HCT116 (cell line): ENCODE measurements around the gene GKAP1. TPM values are rescaled to one million over a fixed set of nuclear protein-coding genes. Genes with fewer than 3 reads are reported as not detected.

Experiments
- ATAC-seq: fragments of 200-7000 bp; cut with Tn5 transposase; 2 replicates; pipeline ENCODE4 v1.9.1; 2020; ENCODE audit warnings: mild to moderate bottlenecking, moderate library complexity
- BruUV-seq: library from RNA; stranded (reverse); fragments of 400-500 nt; replicated peaks from 2 replicates; lab custom pipeline; 2021; lab: Mats Ljungman, UMichigan
- CTCF ChIA-PET: fragments of 300-600 bp; sonication (Branson Sonifier 250); formaldehyde crosslinking; loops from one replicate; lab custom pipeline; 2021; ENCODE audit warnings: antibody characterized with exemption; lab: Charles Lee
- POLR2A ChIA-PET: fragments of 300-600, 350-600 bp; sonication (Branson Sonifier 250); formaldehyde crosslinking; loops from one replicate; lab custom pipeline; 2021; ENCODE audit warnings: antibody characterized with exemption; lab: Charles Lee
- RAD21 ChIA-PET, 2 experiments: fragments of 300-600 bp; sonication (Branson Sonifier 250); formaldehyde crosslinking; loops; one replicate each; lab custom pipeline; 2023; ENCODE audit warnings: low total read pairs in 2 of 2; ENCODE audit not compliant: uncharacterized antibody in 2 of 2, unreplicated experiment in 2 of 2, low non-redundant PET in 1 of 2; lab: Charles Lee
- DNase-seq: peaks from one replicate; pipeline ENCODE4 v3.0.0-alpha.2; 2010; ENCODE audit warnings: low read depth, low spot score
- H2AFZ ChIP-seq: fragments of 200-600 bp; shearing (Covaris generic), sonication (generic); 2 replicates; pipeline ENCODE4 v1.6.1; 2017; ENCODE audit warnings: low read depth, mixed run types, mixed read lengths, antibody characterized with exemption, low read length; ENCODE audit not compliant: poor library complexity, severe bottlenecking
- H3K27ac ChIP-seq: 2 replicates; pipeline ENCODE4 v1.5.1; 2012; ENCODE audit warnings: low read depth, low read length
- H3K27me3 ChIP-seq: fragments of 200-600 bp; sonication (generic); 2 replicates; pipeline ENCODE4 v1.6.1; 2016; ENCODE audit warnings: mixed run types, low read length, mixed read lengths; ENCODE audit not compliant: insufficient read depth
- H3K36me3 ChIP-seq, 2 experiments: fragments of 200-500 bp in 1 of 2; fragments of 200-600 bp in 1 of 2; sonication (Bioruptor generic) in 1 of 2; sonication (generic) in 1 of 2; 2 replicates each; pipeline versions ENCODE4 v1.5.1 to v1.6.1; 2014 to 2016; ENCODE audit warnings: low read length in 2 of 2, inconsistent platforms in 1 of 2, mixed read lengths in 1 of 2, mixed run types in 1 of 2; ENCODE audit not compliant: insufficient read depth in 2 of 2, control insufficient read depth in 1 of 2
- H3K4me1 ChIP-seq, 2 experiments: fragments of 200-600 bp in 1 of 2; sonication (generic) in 1 of 2; 2 replicates each; pipeline versions ENCODE4 v1.5.1 to v1.6.1; 2012 to 2017; ENCODE audit warnings: low read length in 2 of 2, inconsistent platforms in 1 of 2, mild to moderate bottlenecking in 1 of 2, mixed read lengths in 1 of 2, mixed run types in 1 of 2, moderate library complexity in 1 of 2; ENCODE audit not compliant: insufficient read depth in 2 of 2, control insufficient read depth in 1 of 2
- H3K4me2 ChIP-seq: fragments of 200-600 bp; sonication (generic); 2 replicates; pipeline ENCODE4 v1.6.1; 2017; ENCODE audit warnings: mixed run types, low read length, mixed read lengths
- H3K4me3 ChIP-seq, 2 experiments: fragments of 200-600 bp in 1 of 2; sonication (generic) in 1 of 2; replicated peaks in 1 of 2; 2 replicates each; pipeline ENCODE4 v1.5.1; 2011 to 2016; ENCODE audit warnings: low read length in 2 of 2, control low read depth in 1 of 2, low read depth in 1 of 2, mild to moderate bottlenecking in 1 of 2, mixed read lengths in 1 of 2, mixed run types in 1 of 2
- H3K79me2 ChIP-seq: fragments of 200-600 bp; sonication (generic); 2 replicates; pipeline ENCODE4 v1.6.1; 2017; ENCODE audit warnings: mild to moderate bottlenecking, mixed run types, low read length, moderate library complexity, mixed read lengths; ENCODE audit not compliant: insufficient read depth
- H3K9ac ChIP-seq: fragments of 200-600 bp; sonication (generic); 2 replicates; pipeline ENCODE4 v1.6.1; 2016; ENCODE audit warnings: low read length, mixed read lengths
- H3K9me2 ChIP-seq: fragments of 200-600 bp; sonication (generic), shearing (Covaris generic); 2 replicates; pipeline ENCODE4 v1.6.1; 2017; ENCODE audit warnings: mixed run types, mild to moderate bottlenecking, moderate library complexity; ENCODE audit not compliant: insufficient read depth
- H3K9me3 ChIP-seq, 2 experiments: fragments of 200-500 bp in 1 of 2; fragments of 200-600 bp in 1 of 2; sonication (Bioruptor generic) in 1 of 2; sonication (generic) in 1 of 2; 2 replicates each; pipeline ENCODE4 v1.6.1; 2014 to 2017; ENCODE audit warnings: low read length in 2 of 2, mixed read lengths in 2 of 2, inconsistent platforms in 1 of 2, low read depth in 1 of 2, mild to moderate bottlenecking in 1 of 2, mixed run types in 1 of 2, moderate library complexity in 1 of 2; ENCODE audit not compliant: control insufficient read depth in 1 of 2, insufficient read depth in 1 of 2
- H4K20me1 ChIP-seq: fragments of 200-600 bp; sonication (generic), shearing (Covaris generic); 2 replicates; pipeline ENCODE4 v1.6.1; 2017; ENCODE audit warnings: mixed run types, mild to moderate bottlenecking, moderate library complexity; ENCODE audit not compliant: insufficient read depth
- CBX3 ChIP-seq: IDR thresholded peaks from 2 replicates; pipeline ENCODE4 v1.6.1; 2012; ENCODE audit warnings: low read depth
- CEBPB ChIP-seq: IDR thresholded peaks from 2 replicates; pipeline ENCODE4 v1.6.1; 2012; ENCODE audit warnings: low read depth
- EGR1 ChIP-seq: IDR thresholded peaks from 2 replicates; pipeline ENCODE4 v1.6.1; 2012; ENCODE audit warnings: low read depth
- EZH2 ChIP-seq: fragments of 200-600 bp; sonication (generic); IDR thresholded peaks from 2 replicates; pipeline ENCODE4 v1.6.1; 2017; ENCODE audit warnings: antibody characterized with exemption, mixed run types
- EZH2phosphoT487 ChIP-seq: fragments of 200-600 bp; IDR thresholded peaks from 2 replicates; pipeline ENCODE4 v1.6.1; 2018; ENCODE audit warnings: antibody characterized with exemption, borderline replicate concordance
- JUND ChIP-seq: IDR thresholded peaks from 2 replicates; pipeline ENCODE4 v1.6.1; 2012
- SP1 ChIP-seq: IDR thresholded peaks from 2 replicates; pipeline ENCODE4 v1.6.1; 2012; ENCODE audit warnings: low read depth
- SRF ChIP-seq: IDR thresholded peaks from 2 replicates; pipeline ENCODE4 v1.6.1; 2012; ENCODE audit warnings: low read depth
- TCF7L2 ChIP-seq: IDR thresholded peaks from 2 replicates; pipeline ENCODE4 v1.7.0; 2011; ENCODE audit warnings: borderline replicate concordance, inconsistent platforms; ENCODE audit not compliant: insufficient read depth, insufficient read length; ENCODE audit errors: extremely low read depth
- intact Hi-C: fragments of 100-400 bp; cut with micrococcal nuclease; formaldehyde crosslinking; loops from 2 replicates; pipeline ENCODE4 v1.10.0; 2022
- total RNA-seq: library from RNA; stranded (reverse); gene quantifications from one replicate; pipeline ENCODE4 v1.2.1, GENCODE V29; 2021; ENCODE audit not compliant: unreplicated experiment
- TF ChIP-seq, protein P1 (sequence below): IDR thresholded peaks from 2 replicates; pipeline ENCODE4 v1.6.1; 2012; ENCODE audit warnings: low read depth
- TF ChIP-seq, protein P2 (sequence below): IDR thresholded peaks from 2 replicates; pipeline ENCODE4 v1.6.1; 2012

The GKAP1 gene
- total RNA-seq, 1 experiment from 2014 or later: 6.8 TPM

DNA sequence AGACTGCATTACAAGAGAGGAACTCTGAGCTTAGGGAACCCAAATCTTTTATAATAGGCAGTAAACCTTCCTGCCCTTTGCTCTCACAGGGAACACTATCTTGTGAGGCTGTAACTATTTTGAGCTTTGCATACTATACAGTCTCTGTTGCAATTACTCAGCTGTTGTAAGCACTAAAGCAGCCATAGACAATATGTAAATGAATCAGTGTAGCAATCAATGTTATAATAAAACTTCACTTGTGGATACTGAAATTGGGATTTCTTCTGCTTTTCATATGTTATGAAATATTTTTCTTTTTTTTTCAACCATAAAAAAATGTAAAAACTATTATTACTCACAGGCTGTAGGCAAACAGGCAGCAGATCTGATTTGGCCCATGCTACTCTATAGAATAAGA, 93.1 kb downstream of the GKAP1 start:
- Histone ChIP-seq H4K20me1 (no peaks in the 10 kb centered on the region), H3K27ac (no peak overlapping the region), H3K4me1 (no peaks in the 10 kb centered on the region), H3K79me2 (no peaks in the 10 kb centered on the region), H3K9ac (no peak overlapping the region), H3K36me3 (no peaks in the 10 kb centered on the region), H3K4me2 (no peak overlapping the region), H3K27me3 (no peaks in the 10 kb centered on the region), H3K4me3 (no peak overlapping the region), H3K9me2 (no peaks in the 10 kb centered on the region), H2AFZ (no peak overlapping the region), H3K9me3 (no peaks in the 10 kb centered on the region)
- no TSS peak for BruUV-seq
- intact Hi-C loops: no loop called here
- no peak for DNase-seq
- TF ChIP-seq CBX3 (no peak), CEBPB (no peak), EZH2phosphoT487 (no peak), SP1 (no peak), JUND (no peak), TCF7L2 (no peak), EZH2 (no peak), EGR1 (no peak), SRF (no peak)
- TF ChIP-seq, protein P1, sequence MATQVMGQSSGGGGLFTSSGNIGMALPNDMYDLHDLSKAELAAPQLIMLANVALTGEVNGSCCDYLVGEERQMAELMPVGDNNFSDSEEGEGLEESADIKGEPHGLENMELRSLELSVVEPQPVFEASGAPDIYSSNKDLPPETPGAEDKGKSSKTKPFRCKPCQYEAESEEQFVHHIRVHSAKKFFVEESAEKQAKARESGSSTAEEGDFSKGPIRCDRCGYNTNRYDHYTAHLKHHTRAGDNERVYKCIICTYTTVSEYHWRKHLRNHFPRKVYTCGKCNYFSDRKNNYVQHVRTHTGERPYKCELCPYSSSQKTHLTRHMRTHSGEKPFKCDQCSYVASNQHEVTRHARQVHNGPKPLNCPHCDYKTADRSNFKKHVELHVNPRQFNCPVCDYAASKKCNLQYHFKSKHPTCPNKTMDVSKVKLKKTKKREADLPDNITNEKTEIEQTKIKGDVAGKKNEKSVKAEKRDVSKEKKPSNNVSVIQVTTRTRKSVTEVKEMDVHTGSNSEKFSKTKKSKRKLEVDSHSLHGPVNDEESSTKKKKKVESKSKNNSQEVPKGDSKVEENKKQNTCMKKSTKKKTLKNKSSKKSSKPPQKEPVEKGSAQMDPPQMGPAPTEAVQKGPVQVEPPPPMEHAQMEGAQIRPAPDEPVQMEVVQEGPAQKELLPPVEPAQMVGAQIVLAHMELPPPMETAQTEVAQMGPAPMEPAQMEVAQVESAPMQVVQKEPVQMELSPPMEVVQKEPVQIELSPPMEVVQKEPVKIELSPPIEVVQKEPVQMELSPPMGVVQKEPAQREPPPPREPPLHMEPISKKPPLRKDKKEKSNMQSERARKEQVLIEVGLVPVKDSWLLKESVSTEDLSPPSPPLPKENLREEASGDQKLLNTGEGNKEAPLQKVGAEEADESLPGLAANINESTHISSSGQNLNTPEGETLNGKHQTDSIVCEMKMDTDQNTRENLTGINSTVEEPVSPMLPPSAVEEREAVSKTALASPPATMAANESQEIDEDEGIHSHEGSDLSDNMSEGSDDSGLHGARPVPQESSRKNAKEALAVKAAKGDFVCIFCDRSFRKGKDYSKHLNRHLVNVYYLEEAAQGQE: no peak
- TF ChIP-seq, protein P2, sequence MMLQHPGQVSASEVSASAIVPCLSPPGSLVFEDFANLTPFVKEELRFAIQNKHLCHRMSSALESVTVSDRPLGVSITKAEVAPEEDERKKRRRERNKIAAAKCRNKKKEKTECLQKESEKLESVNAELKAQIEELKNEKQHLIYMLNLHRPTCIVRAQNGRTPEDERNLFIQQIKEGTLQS: no peak
- RAD21 ChIA-PET: no interaction called here
- no peak for ATAC-seq
- CTCF ChIA-PET: no interaction called here
- POLR2A ChIA-PET: no interaction called here
